Uterine smooth muscle cell (primary cell): ENCODE results near the gene IFTAP. TPM values are rescaled to one million over a fixed set of nuclear protein-coding genes. Genes with fewer than 3 reads are reported as not detected.

ENCODE experiments used
- total RNA-seq: library from RNA; depleted of rRNA; stranded (reverse); fragments of >200 nt; gene quantifications from 2 replicates; pipeline ENCODE4 v1.2.3, GENCODE V29; 2014

Gene IFTAP
- total RNA-seq, result 26.9 and 32.9 TPM in 2 replicates

GRCh38 chr11:36594316-36594989 is at the start of gene IFTAP:
TSS of gene IFTAP (plus strand) at chr11:36594502. CDS start at chr11:36610104, 15,602 bp downstream.

GRCh38 chr11:36567694-36568093 is 26.6 kb upstream of the IFTAP start, which contains the start of gene RAG1:
TSS of gene RAG1 (plus strand) at chr11:36568007. CDS start at chr11:36573305, 5,298 bp downstream.

GRCh38 chr11:36598051-36598450 is 3.7 kb downstream of the IFTAP start, which contains the start of gene RAG2:
TSS of gene RAG2 (minus strand) at chr11:36598236. CDS start at chr11:36594168, 4,068 bp downstream.

Other genes with a start within 250 kb of the IFTAP start
- 7.6 and 8.2 TPM in 2 replicates for gene TRAF6, start 84.2 kb upstream of the IFTAP start, total RNA-seq
- gene RAG1, start 26.5 kb upstream of the IFTAP start, total RNA-seq, result 0.37 and 0.55 TPM in 2 replicates
- not detected in 2 replicates for gene RAG2, start 3.7 kb downstream of the IFTAP start, total RNA-seq